IMR-90 (cell line): ENCODE measurements around the gene ROBO2.

Experiments
- CHD1 ChIP-seq: IDR thresholded peaks from 2 replicates; pipeline ENCODE4 v1.6.1; 2012; ENCODE audit warnings: low read depth, low read length, improper control_type of control experiment
- MAZ ChIP-seq: IDR thresholded peaks from 2 replicates; pipeline ENCODE4 v1.6.1; 2012; ENCODE audit warnings: low read depth, mild to moderate bottlenecking, low read length, improper control_type of control experiment, moderate library complexity, borderline replicate concordance
- NFE2L2 ChIP-seq: fragments of 150-350 bp; IDR thresholded peaks from 2 replicates; pipeline ENCODE4 v1.6.1; 2016; ENCODE audit warnings: low read depth, mild to moderate bottlenecking, low read length
- POLR2A ChIP-seq: IDR thresholded peaks from 2 replicates; pipeline ENCODE4 v1.6.1; 2012; ENCODE audit warnings: mild to moderate bottlenecking, low read depth, low read length
- RAD21 ChIP-seq: IDR thresholded peaks from 2 replicates; pipeline ENCODE4 v1.6.1; 2012; ENCODE audit warnings: low read length, improper control_type of control experiment
- RCOR1 ChIP-seq: IDR thresholded peaks from 2 replicates; pipeline ENCODE4 v1.6.1; 2012; ENCODE audit warnings: mild to moderate bottlenecking, low read length, improper control_type of control experiment; ENCODE audit not compliant: insufficient replicate concordance
- RFX5 ChIP-seq: IDR thresholded peaks from 2 replicates; pipeline ENCODE4 v1.8.0; 2012; ENCODE audit warnings: low read depth, mild to moderate bottlenecking, low read length, moderate library complexity
- SMC3 ChIP-seq: fragments of 150-350 bp; IDR thresholded peaks from 2 replicates; pipeline ENCODE4 v1.6.1; 2016; ENCODE audit warnings: low read depth, mild to moderate bottlenecking, antibody characterized with exemption, low read length, moderate library complexity
- TF ChIP-seq, protein P1 (sequence below): conservative IDR thresholded peaks from 2 replicates; pipeline ENCODE4 v1.5.1; 2012; ENCODE audit warnings: mild to moderate bottlenecking, low read depth, low read length, improper control_type of control experiment
- TF ChIP-seq, protein P2 (sequence below): fragments of 150-350 bp; IDR thresholded peaks from 2 replicates; pipeline ENCODE4 v1.6.1; 2017; ENCODE audit warnings: mild to moderate bottlenecking, antibody characterized with exemption, low read length, low read depth
- TF ChIP-seq, protein P3 (sequence below): fragments of 150-350 bp; IDR thresholded peaks from 2 replicates; pipeline ENCODE4 v1.6.1; 2016; ENCODE audit warnings: low read depth, mild to moderate bottlenecking, low read length, moderate library complexity, borderline replicate concordance

DNA sequence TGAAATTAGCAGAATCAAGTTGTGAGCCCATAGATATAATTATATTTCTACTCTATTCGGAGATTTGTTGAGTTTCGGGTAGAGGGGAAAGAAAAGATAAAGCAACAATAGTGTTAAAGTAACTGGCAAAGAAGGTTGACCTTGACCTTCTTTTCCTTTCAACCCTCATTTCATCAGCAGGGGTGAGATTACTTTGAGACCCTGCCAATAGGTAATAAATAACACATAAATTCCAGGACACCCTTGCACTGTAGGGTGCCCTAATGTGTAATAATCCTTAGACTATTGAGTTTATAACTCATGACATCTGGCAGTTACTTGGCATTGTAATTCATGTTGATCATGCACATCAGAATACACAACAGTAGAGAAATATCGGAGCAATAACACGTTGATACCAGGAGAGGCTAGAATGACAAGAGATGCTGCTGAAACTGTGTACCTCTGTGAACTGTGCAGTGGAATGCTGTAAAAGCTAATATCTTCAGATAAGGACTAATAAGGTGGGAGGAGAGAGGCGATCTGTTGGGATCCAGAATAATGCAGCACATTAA lies 426.7 kb downstream of the ROBO2 start:
- TF ChIP-seq, protein P1, sequence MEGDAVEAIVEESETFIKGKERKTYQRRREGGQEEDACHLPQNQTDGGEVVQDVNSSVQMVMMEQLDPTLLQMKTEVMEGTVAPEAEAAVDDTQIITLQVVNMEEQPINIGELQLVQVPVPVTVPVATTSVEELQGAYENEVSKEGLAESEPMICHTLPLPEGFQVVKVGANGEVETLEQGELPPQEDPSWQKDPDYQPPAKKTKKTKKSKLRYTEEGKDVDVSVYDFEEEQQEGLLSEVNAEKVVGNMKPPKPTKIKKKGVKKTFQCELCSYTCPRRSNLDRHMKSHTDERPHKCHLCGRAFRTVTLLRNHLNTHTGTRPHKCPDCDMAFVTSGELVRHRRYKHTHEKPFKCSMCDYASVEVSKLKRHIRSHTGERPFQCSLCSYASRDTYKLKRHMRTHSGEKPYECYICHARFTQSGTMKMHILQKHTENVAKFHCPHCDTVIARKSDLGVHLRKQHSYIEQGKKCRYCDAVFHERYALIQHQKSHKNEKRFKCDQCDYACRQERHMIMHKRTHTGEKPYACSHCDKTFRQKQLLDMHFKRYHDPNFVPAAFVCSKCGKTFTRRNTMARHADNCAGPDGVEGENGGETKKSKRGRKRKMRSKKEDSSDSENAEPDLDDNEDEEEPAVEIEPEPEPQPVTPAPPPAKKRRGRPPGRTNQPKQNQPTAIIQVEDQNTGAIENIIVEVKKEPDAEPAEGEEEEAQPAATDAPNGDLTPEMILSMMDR: no peak
- no peak for TF ChIP-seq RCOR1
- TF ChIP-seq, protein P2, sequence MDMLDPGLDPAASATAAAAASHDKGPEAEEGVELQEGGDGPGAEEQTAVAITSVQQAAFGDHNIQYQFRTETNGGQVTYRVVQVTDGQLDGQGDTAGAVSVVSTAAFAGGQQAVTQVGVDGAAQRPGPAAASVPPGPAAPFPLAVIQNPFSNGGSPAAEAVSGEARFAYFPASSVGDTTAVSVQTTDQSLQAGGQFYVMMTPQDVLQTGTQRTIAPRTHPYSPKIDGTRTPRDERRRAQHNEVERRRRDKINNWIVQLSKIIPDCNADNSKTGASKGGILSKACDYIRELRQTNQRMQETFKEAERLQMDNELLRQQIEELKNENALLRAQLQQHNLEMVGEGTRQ: no peak
- no peak for TF ChIP-seq SMC3
- TF ChIP-seq RFX5: no peak
- no peak for TF ChIP-seq RAD21
- TF ChIP-seq, protein P3, sequence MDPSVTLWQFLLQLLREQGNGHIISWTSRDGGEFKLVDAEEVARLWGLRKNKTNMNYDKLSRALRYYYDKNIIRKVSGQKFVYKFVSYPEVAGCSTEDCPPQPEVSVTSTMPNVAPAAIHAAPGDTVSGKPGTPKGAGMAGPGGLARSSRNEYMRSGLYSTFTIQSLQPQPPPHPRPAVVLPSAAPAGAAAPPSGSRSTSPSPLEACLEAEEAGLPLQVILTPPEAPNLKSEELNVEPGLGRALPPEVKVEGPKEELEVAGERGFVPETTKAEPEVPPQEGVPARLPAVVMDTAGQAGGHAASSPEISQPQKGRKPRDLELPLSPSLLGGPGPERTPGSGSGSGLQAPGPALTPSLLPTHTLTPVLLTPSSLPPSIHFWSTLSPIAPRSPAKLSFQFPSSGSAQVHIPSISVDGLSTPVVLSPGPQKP: no peak
- no peak for TF ChIP-seq MAZ
- TF ChIP-seq CHD1: no peak
- no peak for TF ChIP-seq NFE2L2
- TF ChIP-seq POLR2A: no peak
